Subcutaneous abdominal adipose tissue (tissue), 5 donors: ENCODE data around the gene VSIG10L2.
A peak's percentile ranks its signal among the peaks of the same experiment; 100 is the strongest.
"Not testable (repeated sequence)": the region's sequence is repeated elsewhere in the genome, so short reads cannot be mapped to it uniquely, and the experiment has no call there.

Experiments
- H3K27ac ChIP-seq: one replicate; pipeline ENCODE4 v1.7.0; 2013; ENCODE audit warnings: low read depth, mild to moderate bottlenecking, inconsistent platforms, low read length, moderate library complexity
- H3K27me3 ChIP-seq, 5 donors: one replicate each; pipeline ENCODE4 v1.7.0; 2013; ENCODE audit warnings: low read length in 5 of 5, inconsistent platforms in 1 of 5; ENCODE audit not compliant: control insufficient read depth in 5 of 5, insufficient read depth in 4 of 5
- H3K36me3 ChIP-seq, 5 donors: one replicate each; pipeline ENCODE4 v1.7.0; 2013; ENCODE audit warnings: low read length in 5 of 5; ENCODE audit not compliant: control insufficient read depth in 5 of 5, insufficient read depth in 5 of 5
- H3K4me1 ChIP-seq, 5 donors: one replicate each; pipeline ENCODE4 v1.7.0; 2013; ENCODE audit warnings: low read length in 5 of 5, mild to moderate bottlenecking in 3 of 5, moderate library complexity in 1 of 5; ENCODE audit not compliant: control insufficient read depth in 5 of 5, insufficient read depth in 5 of 5
- H3K4me3 ChIP-seq, 5 donors: one replicate each; pipeline ENCODE4 v1.7.0; 2013; ENCODE audit warnings: low read length in 5 of 5, low read depth in 1 of 5
- H3K9ac ChIP-seq, 5 donors: one replicate each; pipeline ENCODE4 v1.7.0; 2013; ENCODE audit warnings: low read length in 5 of 5, mild to moderate bottlenecking in 4 of 5, moderate library complexity in 3 of 5
- H3K9me3 ChIP-seq, 5 donors: one replicate each; pipeline ENCODE4 v1.7.0; 2013; ENCODE audit warnings: low read length in 5 of 5; ENCODE audit not compliant: control insufficient read depth in 5 of 5
- donor health status: healthy.
- donor health status: healthy.
- donor health status: healthy.
- donor health status: healthy.
- donor health status: healthy.

Gene VSIG10L2

DNA sequence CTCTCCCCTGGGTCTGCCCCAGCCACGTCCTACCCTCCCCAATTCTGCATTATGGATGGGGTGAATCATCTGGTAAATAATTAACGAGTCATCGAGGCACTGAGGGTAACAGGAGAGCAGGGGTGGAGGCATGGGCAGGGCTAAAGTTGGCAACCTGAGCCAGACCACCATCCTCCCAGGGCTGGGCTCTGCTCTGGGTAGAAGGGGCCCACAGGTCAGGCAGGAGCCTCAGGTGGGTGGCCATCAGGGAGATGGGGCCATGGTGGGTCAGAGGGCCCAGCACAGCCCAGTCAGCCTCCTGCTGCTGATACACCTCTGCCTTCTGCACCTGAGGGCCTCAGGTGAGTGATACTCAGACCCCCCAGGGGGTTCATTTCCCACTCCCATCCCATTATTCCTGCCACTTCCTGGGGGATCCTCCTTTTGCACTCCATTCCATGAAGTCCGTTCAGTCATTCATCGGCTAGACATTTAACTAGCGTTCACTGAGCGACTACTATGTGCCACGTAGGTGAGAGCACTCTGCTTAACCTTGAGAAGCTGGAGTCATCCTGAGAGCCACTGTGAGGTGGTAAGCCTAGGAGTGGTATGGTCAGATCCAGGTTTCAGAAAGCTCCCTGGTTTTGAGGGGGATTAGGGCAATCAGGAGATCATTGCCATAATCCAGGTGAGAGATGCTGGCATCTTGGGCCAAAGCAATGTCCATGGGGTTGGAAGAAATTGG is at the start of gene VSIG10L2:
TSS of gene VSIG10L2 (plus strand) at position 248 of the 724 bp plus-strand sequence. CDS start at position 260, 12 bp downstream.
- no peaks in the 10 kb centered on the region for H3K36me3 ChIP-seq
- no peak within 1 kb of the TSS for H3K9ac ChIP-seq
- H3K27me3 ChIP-seq, result peaks cover 0 to 4% (median 0%) of the 10 kb centered on the region in 5 donors
- H3K4me3 ChIP-seq, result no peak within 1 kb of the TSS
- no peaks in the 10 kb centered on the region for H3K9me3 ChIP-seq
- H3K4me1 ChIP-seq, result peaks cover under 1 to 18% (median 10%) of the 10 kb centered on the region in 5 donors
- no peak within 1 kb of the TSS for H3K27ac ChIP-seq

DNA sequence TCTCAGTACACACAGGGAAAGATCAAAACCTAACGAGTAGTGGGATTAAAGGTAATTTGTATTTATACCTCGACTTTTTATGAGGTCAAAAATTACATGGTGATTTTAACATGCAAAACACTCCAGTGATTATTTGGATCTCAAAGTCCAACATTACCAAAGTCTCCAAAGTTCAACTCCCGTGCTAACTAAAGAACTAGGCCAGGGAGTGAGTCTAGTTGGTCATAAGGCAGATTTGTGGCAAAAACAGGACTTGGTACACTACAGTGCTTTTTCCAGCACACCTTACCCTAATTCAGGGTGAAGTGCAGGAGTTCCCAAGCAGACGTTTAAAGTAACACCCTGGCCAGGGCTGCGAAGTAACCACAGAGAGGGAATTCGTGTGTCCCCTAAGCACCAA is 44.0 kb upstream of the VSIG10L2 start:
- H3K36me3 ChIP-seq, result peaks cover 12 to 16% (median 13%) of the 10 kb centered on the region in 5 donors
- no peak overlapping the region for H3K9ac ChIP-seq
- no peak overlapping the region for H3K4me3 ChIP-seq

DNA sequence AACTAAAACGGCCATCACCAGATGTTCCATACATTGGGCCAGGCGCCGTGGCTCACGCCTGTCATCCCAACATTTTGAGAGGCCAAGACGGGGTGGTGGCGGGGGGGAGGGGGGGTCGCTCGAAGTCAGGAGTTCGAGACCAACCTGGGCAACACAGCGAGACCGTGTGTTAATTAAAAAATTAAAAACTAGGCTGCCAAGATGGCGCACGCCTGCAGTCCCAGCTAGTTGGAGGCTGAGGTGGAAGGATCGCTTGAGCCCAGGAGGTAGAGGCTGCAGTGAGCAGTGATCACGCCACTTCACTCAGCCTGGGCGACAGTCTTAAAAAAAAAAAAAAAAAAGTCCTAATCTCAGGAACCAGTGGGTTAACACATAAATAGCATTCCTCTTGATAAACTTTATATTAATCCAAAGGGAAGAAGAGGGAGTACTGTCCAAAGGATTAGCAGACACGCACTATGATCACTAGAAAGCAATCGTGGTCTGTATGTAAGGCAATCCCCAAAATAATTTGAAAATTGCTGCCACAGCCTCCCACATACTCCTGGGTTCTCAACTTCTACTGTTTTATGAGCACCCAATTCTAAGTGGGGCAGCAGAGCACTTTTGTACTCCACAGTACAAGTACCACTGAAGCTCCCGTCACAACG is 43.4 kb upstream of the VSIG10L2 start:
- H3K36me3 ChIP-seq, result peaks cover 12 to 16% (median 13%) of the 10 kb centered on the region in 5 donors
- no peaks in the 10 kb centered on the region for H3K9me3 ChIP-seq
- peaks cover 9 to 19% (median 13%) of the 10 kb centered on the region in 5 donors for H3K27me3 ChIP-seq
- peak overlapping the region; percentile 62 to 95 (median 82) for H3K4me3 ChIP-seq
- peak overlapping the region; percentile 93 for H3K27ac ChIP-seq
- H3K4me1 ChIP-seq, result peaks cover 4 to 24% (median 20%) of the 10 kb centered on the region in 5 donors
- peak overlapping the region; percentile 69 to 97 (median 92) for H3K9ac ChIP-seq

More for the DNA sequence above, 44.0 kb upstream of the VSIG10L2 start:
- H3K27ac ChIP-seq, result no peak overlapping the region
- peaks cover 4 to 24% (median 20%) of the 10 kb centered on the region in 5 donors for H3K4me1 ChIP-seq
- H3K27me3 ChIP-seq, result peaks cover 9 to 19% (median 13%) of the 10 kb centered on the region in 5 donors
- no peaks in the 10 kb centered on the region for H3K9me3 ChIP-seq

GRCh38 chr11:125902927-125903710 is 42.7 kb upstream of the VSIG10L2 start, which contains the start of gene PUS3:
TSS of gene PUS3 (minus strand) at chr11:125903206. CDS start at chr11:125896284, 6,922 bp downstream.
- H3K4me3 ChIP-seq, result peak within 1 kb of the TSS; percentile 62 to 95 (median 82)
- H3K4me1 ChIP-seq, result peaks cover 4 to 24% (median 20%) of the 10 kb centered on the region in 5 donors
- H3K9ac ChIP-seq, result peak within 1 kb of the TSS; percentile 69 to 97 (median 92)
- peaks cover 12 to 16% (median 13%) of the 10 kb centered on the region in 5 donors for H3K36me3 ChIP-seq
- no peaks in the 10 kb centered on the region for H3K9me3 ChIP-seq
- peak within 1 kb of the TSS; percentile 93 for H3K27ac ChIP-seq
- peaks cover 9 to 19% (median 13%) of the 10 kb centered on the region in 5 donors for H3K27me3 ChIP-seq

GRCh38 chr11:125903711-125904659 is 41.9 kb upstream of the VSIG10L2 start, which contains the start of gene DDX25:
TSS of gene DDX25 (plus strand) at chr11:125904508. CDS start at chr11:125904518, 10 bp downstream.
- H3K4me3 ChIP-seq, result peak within 1 kb of the TSS; percentile 62 to 95 (median 82)
- H3K36me3 ChIP-seq, result peaks cover 11 to 14% (median 12%) of the 10 kb centered on the region in 5 donors
- H3K9me3 ChIP-seq, result no peaks in the 10 kb centered on the region
- H3K27me3 ChIP-seq, result peaks cover 9 to 22% (median 13%) of the 10 kb centered on the region in 5 donors
- H3K9ac ChIP-seq, result no peak within 1 kb of the TSS
- H3K4me1 ChIP-seq, result peaks cover 4 to 24% (median 20%) of the 10 kb centered on the region in 5 donors
- H3K27ac ChIP-seq, result no peak within 1 kb of the TSS

DNA sequence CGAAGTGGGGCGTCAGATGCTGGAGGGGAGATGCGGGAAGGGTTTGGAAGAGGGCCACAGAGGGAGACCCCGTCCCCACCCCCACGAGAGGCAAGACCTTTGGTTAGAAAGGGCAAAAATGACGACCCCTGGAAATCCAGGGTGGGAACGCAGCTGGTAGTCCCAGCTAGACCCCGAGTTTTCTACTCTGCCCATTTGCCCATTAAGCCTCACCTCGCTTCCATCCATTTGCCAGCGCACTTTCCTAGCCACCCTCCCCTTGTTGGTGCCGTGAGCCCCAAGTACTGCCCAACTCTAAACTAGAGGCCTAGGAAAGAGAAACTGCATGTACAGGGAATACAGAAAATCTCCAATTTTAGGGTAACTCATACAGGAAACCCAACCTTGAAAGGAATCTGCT is 41.2 kb upstream of the VSIG10L2 start:
- H3K9ac ChIP-seq, result no peak overlapping the region
- H3K36me3 ChIP-seq, result peaks cover 4 to 7% (median 5%) of the 10 kb centered on the region in 5 donors
- peak overlapping the region in 2 of 5 donors; percentile 23 to 91 for H3K4me3 ChIP-seq
- H3K4me1 ChIP-seq, result peaks cover 4 to 24% (median 20%) of the 10 kb centered on the region in 5 donors
- peaks cover 9 to 23% (median 13%) of the 10 kb centered on the region in 5 donors for H3K27me3 ChIP-seq
- H3K9me3 ChIP-seq, result no peaks in the 10 kb centered on the region
- H3K27ac ChIP-seq, result no peak overlapping the region

- Histone ChIP-seq H3K27ac (no peak overlapping the region), H3K36me3 (no peaks in the 10 kb centered on the region), H3K27me3 (peaks cover 0 to 9% (median 5%) of the 10 kb centered on the region in 5 donors), H3K9me3 (no peaks in the 10 kb centered on the region), H3K4me1 (no peaks in the 10 kb centered on the region), H3K4me3 (no peak overlapping the region), H3K9ac (no peak overlapping the region)
Measured at GRCh38 chr11:125910226-125910849, 35.5 kb upstream of the VSIG10L2 start.

DNA sequence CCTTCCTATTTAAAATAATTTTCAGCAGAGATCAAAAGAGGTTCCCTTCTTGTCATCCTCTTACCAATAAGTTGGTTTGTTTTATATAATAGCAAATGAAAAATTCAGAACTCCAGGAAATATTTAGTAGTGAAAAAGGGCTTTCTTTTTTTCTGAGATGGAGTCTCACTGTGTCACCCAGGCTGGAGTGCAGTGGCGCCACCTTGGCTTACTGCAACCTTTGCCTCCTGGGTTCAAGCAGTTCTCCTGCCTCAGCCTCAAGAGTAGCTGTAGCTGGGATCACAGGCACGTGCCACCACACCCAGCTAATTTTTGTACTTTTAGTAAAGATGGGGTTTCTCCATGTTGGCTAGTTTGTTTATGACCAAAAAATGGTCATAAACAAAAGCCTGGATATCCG is 31.2 kb upstream of the VSIG10L2 start:
- H3K9ac ChIP-seq, H3K4me1 ChIP-seq, H3K9me3 ChIP-seq, H3K4me3 ChIP-seq, H3K36me3 ChIP-seq, H3K27ac ChIP-seq: not testable (repeated sequence)
- peaks cover under 1 to 13% (median 10%) of the 10 kb centered on the region in 5 donors for H3K27me3 ChIP-seq
